ENCODE data around the gene CYSTM1.

CYSTM1 gene

DNA sequence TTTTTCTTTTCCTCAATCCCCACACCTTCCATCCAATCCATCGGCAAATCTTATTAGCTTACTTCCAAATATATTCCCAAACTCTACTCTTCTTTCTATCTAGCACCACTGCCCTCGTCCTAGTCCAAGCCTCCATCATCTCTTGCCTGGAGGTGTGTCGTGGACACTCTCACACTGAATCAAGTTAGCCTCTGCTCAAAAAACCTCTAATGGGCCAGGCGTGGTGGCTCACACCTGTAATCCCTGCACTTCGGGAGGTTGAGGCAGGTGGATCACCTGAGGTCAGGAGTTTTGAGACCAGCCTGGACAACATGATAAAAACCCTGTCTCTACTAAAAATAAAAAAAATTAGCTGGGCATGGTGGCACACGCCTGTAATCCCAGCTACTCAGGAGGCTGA is 81.7 kb downstream of the CYSTM1 start:
- no peak for TF ChIP-seq ISL1 (CRISPR knock-in tag; IDR thresholded peaks at IDR 0.05)
- TF ChIP-seq BACH2 (CRISPR knock-in tag; IDR thresholded peaks at IDR 0.05; ENCODE audit: borderline replicate concordance), result no peak
- no peak for TF ChIP-seq ARNTL (CRISPR knock-in tag; IDR thresholded peaks at IDR 0.05; ENCODE audit: borderline replicate concordance, low read depth)
- TF ChIP-seq SNAI2 (CRISPR knock-in tag; IDR thresholded peaks at IDR 0.05), result no peak
- TF ChIP-seq ZNF70 (CRISPR knock-in tag; IDR thresholded peaks at IDR 0.05), result no peak
- TF ChIP-seq, protein P1, sequence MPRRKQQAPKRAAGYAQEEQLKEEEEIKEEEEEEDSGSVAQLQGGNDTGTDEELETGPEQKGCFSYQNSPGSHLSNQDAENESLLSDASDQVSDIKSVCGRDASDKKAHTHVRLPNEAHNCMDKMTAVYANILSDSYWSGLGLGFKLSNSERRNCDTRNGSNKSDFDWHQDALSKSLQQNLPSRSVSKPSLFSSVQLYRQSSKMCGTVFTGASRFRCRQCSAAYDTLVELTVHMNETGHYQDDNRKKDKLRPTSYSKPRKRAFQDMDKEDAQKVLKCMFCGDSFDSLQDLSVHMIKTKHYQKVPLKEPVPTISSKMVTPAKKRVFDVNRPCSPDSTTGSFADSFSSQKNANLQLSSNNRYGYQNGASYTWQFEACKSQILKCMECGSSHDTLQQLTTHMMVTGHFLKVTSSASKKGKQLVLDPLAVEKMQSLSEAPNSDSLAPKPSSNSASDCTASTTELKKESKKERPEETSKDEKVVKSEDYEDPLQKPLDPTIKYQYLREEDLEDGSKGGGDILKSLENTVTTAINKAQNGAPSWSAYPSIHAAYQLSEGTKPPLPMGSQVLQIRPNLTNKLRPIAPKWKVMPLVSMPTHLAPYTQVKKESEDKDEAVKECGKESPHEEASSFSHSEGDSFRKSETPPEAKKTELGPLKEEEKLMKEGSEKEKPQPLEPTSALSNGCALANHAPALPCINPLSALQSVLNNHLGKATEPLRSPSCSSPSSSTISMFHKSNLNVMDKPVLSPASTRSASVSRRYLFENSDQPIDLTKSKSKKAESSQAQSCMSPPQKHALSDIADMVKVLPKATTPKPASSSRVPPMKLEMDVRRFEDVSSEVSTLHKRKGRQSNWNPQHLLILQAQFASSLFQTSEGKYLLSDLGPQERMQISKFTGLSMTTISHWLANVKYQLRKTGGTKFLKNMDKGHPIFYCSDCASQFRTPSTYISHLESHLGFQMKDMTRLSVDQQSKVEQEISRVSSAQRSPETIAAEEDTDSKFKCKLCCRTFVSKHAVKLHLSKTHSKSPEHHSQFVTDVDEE (CRISPR knock-in tag; IDR thresholded peaks at IDR 0.05), result no peak
- no peak for ATAC-seq

DNA sequence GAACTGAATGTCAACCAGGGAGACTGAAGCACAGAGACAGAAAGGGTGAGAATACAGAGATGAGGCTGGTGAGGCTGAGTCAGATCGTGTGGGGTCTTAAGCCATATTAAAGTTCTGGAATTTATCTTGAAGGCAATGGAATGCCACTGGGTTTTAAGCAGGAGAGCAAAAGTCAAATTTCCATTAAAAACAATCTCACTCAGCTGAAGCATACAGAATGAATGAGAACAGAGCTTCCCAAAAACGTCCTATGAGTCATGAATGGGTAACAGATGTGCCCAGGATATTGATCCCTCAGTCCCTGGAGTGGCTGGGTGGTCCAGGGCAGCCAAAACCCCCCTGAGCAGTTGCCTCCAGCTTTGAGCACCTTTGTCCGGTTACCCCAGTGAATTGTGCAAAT is 83.0 kb downstream of the CYSTM1 start:
- TF ChIP-seq ISL1 (CRISPR knock-in tag; IDR thresholded peaks at IDR 0.05) (peak; percentile 33), TCF4 (CRISPR knock-in tag; IDR thresholded peaks at IDR 0.05; ENCODE audit: borderline replicate concordance) (no peak)
- ATAC-seq, result no peak; the same call in 2 of the 3 replicates

DNA sequence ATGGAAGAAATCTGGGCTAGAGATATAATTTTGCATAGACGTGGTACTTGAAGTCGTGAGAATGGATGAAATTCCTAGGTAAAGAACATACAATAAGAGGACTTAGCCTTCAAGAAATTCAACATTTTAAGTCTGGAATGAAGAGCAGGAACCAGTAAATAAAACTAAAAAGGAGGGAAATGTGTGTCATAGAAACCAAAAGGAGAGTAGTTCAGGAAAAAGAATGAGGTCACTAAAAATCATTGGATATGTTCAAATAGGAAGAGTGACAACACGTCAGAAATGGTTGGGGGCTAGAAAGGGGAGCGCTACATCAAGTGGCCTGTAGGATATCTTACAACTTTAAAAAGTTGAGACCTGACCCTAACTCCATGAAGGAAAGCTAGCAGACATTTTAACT is 83.9 kb downstream of the CYSTM1 start:
- ATAC-seq, result no peak
- TF ChIP-seq ISL1 (CRISPR knock-in tag; IDR thresholded peaks at IDR 0.05) (no peak), TOX (CRISPR knock-in tag; IDR thresholded peaks at IDR 0.05; ENCODE audit: borderline replicate concordance) (no peak)

DNA sequence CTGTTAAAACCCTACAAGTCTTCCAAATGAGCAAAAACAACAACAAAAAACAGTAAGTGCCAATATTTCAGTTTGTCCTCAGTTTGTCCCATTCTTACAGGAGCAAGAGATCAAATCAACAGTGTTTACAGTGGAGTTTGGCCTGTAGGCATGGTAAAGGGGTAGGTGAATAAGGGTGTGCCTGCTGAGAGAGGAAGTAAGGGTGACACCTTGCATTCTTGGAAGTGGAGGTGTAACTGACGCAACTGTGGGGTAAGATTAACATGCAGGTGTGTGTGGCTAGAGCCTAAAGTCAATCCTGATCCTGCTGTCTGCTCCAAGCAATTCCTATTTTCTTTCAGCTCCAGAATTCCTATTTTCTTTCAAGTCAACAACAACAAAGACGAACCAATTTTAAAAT is 84.5 kb downstream of the CYSTM1 start:
- no peak for ATAC-seq

DNA sequence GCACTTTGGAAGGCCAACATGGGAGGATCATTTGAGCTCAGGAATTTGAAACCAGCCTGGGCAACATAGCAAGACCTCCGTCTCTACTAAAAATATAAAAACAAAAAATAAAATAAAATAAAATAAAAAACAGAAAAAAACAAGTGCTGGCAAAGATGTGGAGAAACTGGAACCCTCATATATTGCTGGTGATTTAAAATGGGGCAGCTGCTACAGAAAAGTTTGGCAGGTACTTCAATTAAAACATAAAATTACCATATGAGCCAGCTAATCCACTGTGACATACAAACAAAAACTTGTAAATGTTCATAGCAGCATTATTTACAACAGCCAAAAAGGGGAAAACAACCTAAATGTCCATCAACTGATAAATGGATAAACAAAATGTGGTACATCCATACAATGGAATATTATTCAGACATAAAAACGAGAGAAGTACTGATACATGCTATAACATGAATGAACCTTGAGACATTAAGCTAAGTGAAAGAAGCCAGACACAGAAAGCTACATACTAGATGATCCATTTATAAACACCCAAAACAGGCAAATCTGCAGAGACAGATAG is 85.2 kb downstream of the CYSTM1 start:
- no peak for ATAC-seq
- no peak for TF ChIP-seq ZNF565 (CRISPR knock-in tag; conservative IDR thresholded peaks at IDR 0.05; ENCODE audit: low read depth)
- peak; percentile 95 for TF ChIP-seq ZNF8 (CRISPR knock-in tag; IDR thresholded peaks at IDR 0.05)

More for the DNA sequence above, 84.5 kb downstream of the CYSTM1 start:
- TF ChIP-seq ESRRG (CRISPR knock-in tag; IDR thresholded peaks at IDR 0.05) (no peak), RARB (CRISPR knock-in tag; IDR thresholded peaks at IDR 0.05) (no peak), BACH2 (CRISPR knock-in tag; IDR thresholded peaks at IDR 0.05; ENCODE audit: borderline replicate concordance) (no peak), PPARA (CRISPR knock-in tag; IDR thresholded peaks at IDR 0.05; ENCODE audit: borderline replicate concordance) (no peak), ZNF8 (CRISPR knock-in tag; IDR thresholded peaks at IDR 0.05) (no peak), GLIS3 (CRISPR knock-in tag; IDR thresholded peaks at IDR 0.05) (no peak), SNAI2 (CRISPR knock-in tag; IDR thresholded peaks at IDR 0.05) (no peak)

DNA sequence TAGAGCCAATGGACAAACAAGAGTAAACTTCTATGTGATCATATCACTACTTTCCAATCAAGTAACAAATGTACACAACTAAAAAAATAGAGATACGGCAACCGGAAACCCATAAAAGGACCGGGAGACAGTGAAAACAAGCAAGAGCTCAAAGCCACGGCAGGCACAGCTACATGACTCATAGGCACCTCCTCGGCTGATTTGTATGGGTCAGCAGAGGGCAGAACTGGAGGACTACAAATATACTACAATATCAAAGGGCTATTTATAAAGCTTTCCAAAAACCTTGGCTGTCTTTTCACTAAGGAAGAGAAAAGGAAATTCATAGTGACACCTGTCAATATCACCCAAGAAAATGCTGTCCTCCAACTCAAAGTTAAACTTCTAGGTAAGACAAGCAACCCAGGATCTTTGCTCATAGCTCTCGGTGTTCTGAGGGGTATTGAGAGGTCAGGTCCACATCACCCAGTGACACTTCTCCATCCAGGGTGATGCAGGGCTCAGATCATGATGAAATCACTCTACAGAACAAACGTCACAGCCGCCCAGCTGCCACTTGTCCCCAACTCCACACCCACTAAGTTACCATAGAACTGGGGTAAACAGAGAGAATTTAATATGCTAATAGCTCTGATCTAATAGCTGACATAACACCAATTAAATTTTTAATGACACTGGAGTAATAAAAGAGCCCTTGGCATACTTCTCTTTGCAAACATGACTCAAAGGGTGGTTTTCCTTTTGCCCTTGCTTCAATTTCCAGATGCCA is 86.6 kb downstream of the CYSTM1 start:
- peak; percentile 99 for ATAC-seq
- no peak for TF ChIP-seq CSDC2 (CRISPR knock-in tag; IDR thresholded peaks at IDR 0.05)
- no peak for TF ChIP-seq ZFP30 (CRISPR knock-in tag; IDR thresholded peaks at IDR 0.05)
- TF ChIP-seq PPARA (CRISPR knock-in tag; IDR thresholded peaks at IDR 0.05; ENCODE audit: borderline replicate concordance), result no peak
- TF ChIP-seq, protein P2, sequence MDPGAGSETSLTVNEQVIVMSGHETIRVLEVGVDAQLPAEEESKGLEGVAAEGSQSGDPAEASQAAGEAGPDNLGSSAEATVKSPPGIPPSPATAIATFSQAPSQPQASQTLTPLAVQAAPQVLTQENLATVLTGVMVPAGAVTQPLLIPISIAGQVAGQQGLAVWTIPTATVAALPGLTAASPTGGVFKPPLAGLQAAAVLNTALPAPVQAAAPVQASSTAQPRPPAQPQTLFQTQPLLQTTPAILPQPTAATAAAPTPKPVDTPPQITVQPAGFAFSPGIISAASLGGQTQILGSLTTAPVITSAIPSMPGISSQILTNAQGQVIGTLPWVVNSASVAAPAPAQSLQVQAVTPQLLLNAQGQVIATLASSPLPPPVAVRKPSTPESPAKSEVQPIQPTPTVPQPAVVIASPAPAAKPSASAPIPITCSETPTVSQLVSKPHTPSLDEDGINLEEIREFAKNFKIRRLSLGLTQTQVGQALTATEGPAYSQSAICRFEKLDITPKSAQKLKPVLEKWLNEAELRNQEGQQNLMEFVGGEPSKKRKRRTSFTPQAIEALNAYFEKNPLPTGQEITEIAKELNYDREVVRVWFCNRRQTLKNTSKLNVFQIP (CRISPR knock-in tag; IDR thresholded peaks at IDR 0.05; ENCODE audit: borderline replicate concordance, low read depth), result no peak
- TF ChIP-seq, protein P3, sequence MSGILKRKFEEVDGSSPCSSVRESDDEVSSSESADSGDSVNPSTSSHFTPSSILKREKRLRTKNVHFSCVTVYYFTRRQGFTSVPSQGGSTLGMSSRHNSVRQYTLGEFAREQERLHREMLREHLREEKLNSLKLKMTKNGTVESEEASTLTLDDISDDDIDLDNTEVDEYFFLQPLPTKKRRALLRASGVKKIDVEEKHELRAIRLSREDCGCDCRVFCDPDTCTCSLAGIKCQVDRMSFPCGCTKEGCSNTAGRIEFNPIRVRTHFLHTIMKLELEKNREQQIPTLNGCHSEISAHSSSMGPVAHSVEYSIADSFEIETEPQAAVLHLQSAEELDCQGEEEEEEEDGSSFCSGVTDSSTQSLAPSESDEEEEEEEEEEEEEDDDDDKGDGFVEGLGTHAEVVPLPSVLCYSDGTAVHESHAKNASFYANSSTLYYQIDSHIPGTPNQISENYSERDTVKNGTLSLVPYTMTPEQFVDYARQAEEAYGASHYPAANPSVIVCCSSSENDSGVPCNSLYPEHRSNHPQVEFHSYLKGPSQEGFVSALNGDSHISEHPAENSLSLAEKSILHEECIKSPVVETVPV (CRISPR knock-in tag; IDR thresholded peaks at IDR 0.05), result no peak
- TF ChIP-seq ISL1 (CRISPR knock-in tag; IDR thresholded peaks at IDR 0.05), result no peak
- no peak for TF ChIP-seq ARNTL (CRISPR knock-in tag; IDR thresholded peaks at IDR 0.05; ENCODE audit: borderline replicate concordance, low read depth)
- no peak for TF ChIP-seq ZC3H10 (CRISPR knock-in tag; IDR thresholded peaks at IDR 0.05)
- no peak for TF ChIP-seq TOX (CRISPR knock-in tag; IDR thresholded peaks at IDR 0.05; ENCODE audit: borderline replicate concordance)
- TF ChIP-seq GLIS3 (CRISPR knock-in tag; IDR thresholded peaks at IDR 0.05), result no peak
- TF ChIP-seq BACH2 (CRISPR knock-in tag; IDR thresholded peaks at IDR 0.05; ENCODE audit: borderline replicate concordance), result no peak
- no peak for TF ChIP-seq ESRRG (CRISPR knock-in tag; IDR thresholded peaks at IDR 0.05)
- TF ChIP-seq TCF4 (CRISPR knock-in tag; IDR thresholded peaks at IDR 0.05; ENCODE audit: borderline replicate concordance), result no peak
- no peak for TF ChIP-seq ZNF565 (CRISPR knock-in tag; conservative IDR thresholded peaks at IDR 0.05; ENCODE audit: low read depth)
- no peak for TF ChIP-seq SNAI2 (CRISPR knock-in tag; IDR thresholded peaks at IDR 0.05)
- TF ChIP-seq, protein P4, sequence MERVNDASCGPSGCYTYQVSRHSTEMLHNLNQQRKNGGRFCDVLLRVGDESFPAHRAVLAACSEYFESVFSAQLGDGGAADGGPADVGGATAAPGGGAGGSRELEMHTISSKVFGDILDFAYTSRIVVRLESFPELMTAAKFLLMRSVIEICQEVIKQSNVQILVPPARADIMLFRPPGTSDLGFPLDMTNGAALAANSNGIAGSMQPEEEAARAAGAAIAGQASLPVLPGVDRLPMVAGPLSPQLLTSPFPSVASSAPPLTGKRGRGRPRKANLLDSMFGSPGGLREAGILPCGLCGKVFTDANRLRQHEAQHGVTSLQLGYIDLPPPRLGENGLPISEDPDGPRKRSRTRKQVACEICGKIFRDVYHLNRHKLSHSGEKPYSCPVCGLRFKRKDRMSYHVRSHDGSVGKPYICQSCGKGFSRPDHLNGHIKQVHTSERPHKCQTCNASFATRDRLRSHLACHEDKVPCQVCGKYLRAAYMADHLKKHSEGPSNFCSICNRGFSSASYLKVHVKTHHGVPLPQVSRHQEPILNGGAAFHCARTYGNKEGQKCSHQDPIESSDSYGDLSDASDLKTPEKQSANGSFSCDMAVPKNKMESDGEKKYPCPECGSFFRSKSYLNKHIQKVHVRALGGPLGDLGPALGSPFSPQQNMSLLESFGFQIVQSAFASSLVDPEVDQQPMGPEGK (CRISPR knock-in tag; IDR thresholded peaks at IDR 0.05; ENCODE audit: borderline replicate concordance), result no peak
- TF ChIP-seq ZNF8 (CRISPR knock-in tag; IDR thresholded peaks at IDR 0.05), result no peak
- TF ChIP-seq, protein P5, sequence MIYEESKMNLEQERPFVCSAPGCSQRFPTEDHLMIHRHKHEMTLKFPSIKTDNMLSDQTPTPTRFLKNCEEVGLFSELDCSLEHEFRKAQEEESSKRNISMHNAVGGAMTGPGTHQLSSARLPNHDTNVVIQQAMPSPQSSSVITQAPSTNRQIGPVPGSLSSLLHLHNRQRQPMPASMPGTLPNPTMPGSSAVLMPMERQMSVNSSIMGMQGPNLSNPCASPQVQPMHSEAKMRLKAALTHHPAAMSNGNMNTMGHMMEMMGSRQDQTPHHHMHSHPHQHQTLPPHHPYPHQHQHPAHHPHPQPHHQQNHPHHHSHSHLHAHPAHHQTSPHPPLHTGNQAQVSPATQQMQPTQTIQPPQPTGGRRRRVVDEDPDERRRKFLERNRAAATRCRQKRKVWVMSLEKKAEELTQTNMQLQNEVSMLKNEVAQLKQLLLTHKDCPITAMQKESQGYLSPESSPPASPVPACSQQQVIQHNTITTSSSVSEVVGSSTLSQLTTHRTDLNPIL (CRISPR knock-in tag; IDR thresholded peaks at IDR 0.05; ENCODE audit: low read depth), result no peak
- TF ChIP-seq OSR1 (CRISPR knock-in tag; IDR thresholded peaks at IDR 0.05), result no peak
